Stimulated activated naive CD4-positive, alpha-beta T cell (primary cell): ENCODE data around the gene CD93.

Experiments used
- DNase-seq, 6 experiments: peaks; one replicate each; lab custom pipeline; 2025; lab: John Stamatoyannopoulos, UW

The CD93 gene

GRCh38 chr20:23120261-23120660, 34.1 kb upstream of the CD93 start:
- DNase-seq = no peak

- DNase-seq = no peak
Measured at GRCh38 chr20:23119456-23120216, 33.5 kb upstream of the CD93 start.

- DNase-seq = no peak
Measured at GRCh38 chr20:23118766-23119165, 32.6 kb upstream of the CD93 start.

GRCh38 chr20:23118144-23118543, 32.0 kb upstream of the CD93 start:
- DNase-seq = no peak

GRCh38 chr20:23117738-23118137, 31.6 kb upstream of the CD93 start:
- DNase-seq = no peak

- DNase-seq = no peak
Measured at GRCh38 chr20:23116311-23117089, 30.4 kb upstream of the CD93 start.

- DNase-seq = no peak
Measured at GRCh38 chr20:23115822-23116221, 29.7 kb upstream of the CD93 start.

- no peak for DNase-seq
Measured at GRCh38 chr20:23114448-23115082, 28.4 kb upstream of the CD93 start.

GRCh38 chr20:23114018-23114417, 27.9 kb upstream of the CD93 start:
- DNase-seq = no peak

GRCh38 chr20:23112595-23112994, 26.5 kb upstream of the CD93 start:
- no peak for DNase-seq

GRCh38 chr20:23111944-23112342, 25.8 kb upstream of the CD93 start:
- DNase-seq = no peak

- no peak for DNase-seq
Measured at GRCh38 chr20:23111307-23111943, 25.3 kb upstream of the CD93 start.

GRCh38 chr20:23108871-23109270, 22.7 kb upstream of the CD93 start:
- no peak for DNase-seq

GRCh38 chr20:23107466-23107865, 21.3 kb upstream of the CD93 start:
- no peak for DNase-seq

GRCh38 chr20:23106271-23106851, 20.2 kb upstream of the CD93 start:
- DNase-seq = no peak

GRCh38 chr20:23105193-23105592, 19.1 kb upstream of the CD93 start:
- DNase-seq = no peak

GRCh38 chr20:23103284-23104018, 17.3 kb upstream of the CD93 start:
- no peak for DNase-seq

GRCh38 chr20:23101696-23102406, 15.7 kb upstream of the CD93 start:
- DNase-seq = no peak

- no peak for DNase-seq
Measured at GRCh38 chr20:23100720-23101107, 14.6 kb upstream of the CD93 start.

- no peak for DNase-seq
Measured at GRCh38 chr20:23099791-23100719, 13.9 kb upstream of the CD93 start.
